HUES48 (cell line): ENCODE data around the gene IGSF23.

Source experiments
- H3K27ac ChIP-seq: one replicate; pipeline ENCODE4 v1.7.0; 2013; ENCODE audit warnings: low read depth, low read length, inconsistent platforms
- H3K27me3 ChIP-seq: 2 replicates; pipeline ENCODE4 v1.6.1; 2013; ENCODE audit warnings: mild to moderate bottlenecking, low read length; ENCODE audit not compliant: control insufficient read depth, insufficient read depth
- H3K36me3 ChIP-seq: 2 replicates; pipeline ENCODE4 v1.6.1; 2013; ENCODE audit warnings: low read length; ENCODE audit not compliant: control insufficient read depth, insufficient read depth
- H3K4me1 ChIP-seq: 2 replicates; pipeline ENCODE4 v1.6.1; 2013; ENCODE audit warnings: mild to moderate bottlenecking, low read length; ENCODE audit not compliant: control insufficient read depth, insufficient read depth
- H3K4me3 ChIP-seq: 2 replicates; pipeline ENCODE4 v1.5.1; 2013; ENCODE audit warnings: mild to moderate bottlenecking, low read depth, low read length
- H3K9ac ChIP-seq: 2 replicates; pipeline ENCODE4 v1.6.1; 2013; ENCODE audit warnings: mild to moderate bottlenecking, low read depth, low read length, moderate library complexity
- H3K9me3 ChIP-seq: 2 replicates; pipeline ENCODE4 v1.6.1; 2013; ENCODE audit warnings: low read length; ENCODE audit not compliant: control insufficient read depth, insufficient read depth

The IGSF23 gene

GRCh38 chr19:44644402-44645016 is 31.1 kb downstream of the IGSF23 start:
- Histone ChIP-seq H3K4me1 (no peaks in the 10 kb centered on the region), H3K9me3 (no peaks in the 10 kb centered on the region), H3K4me3 (peak overlapping the region; percentile 70), H3K9ac (peak overlapping the region; percentile 60; the same call in 1 of the 2 replicates), H3K27me3 (peaks cover 12% of the 10 kb centered on the region; the same call in 1 of the 2 replicates), H3K36me3 (peaks cover 20% of the 10 kb centered on the region), H3K27ac (peak overlapping the region; percentile 61)

DNA sequence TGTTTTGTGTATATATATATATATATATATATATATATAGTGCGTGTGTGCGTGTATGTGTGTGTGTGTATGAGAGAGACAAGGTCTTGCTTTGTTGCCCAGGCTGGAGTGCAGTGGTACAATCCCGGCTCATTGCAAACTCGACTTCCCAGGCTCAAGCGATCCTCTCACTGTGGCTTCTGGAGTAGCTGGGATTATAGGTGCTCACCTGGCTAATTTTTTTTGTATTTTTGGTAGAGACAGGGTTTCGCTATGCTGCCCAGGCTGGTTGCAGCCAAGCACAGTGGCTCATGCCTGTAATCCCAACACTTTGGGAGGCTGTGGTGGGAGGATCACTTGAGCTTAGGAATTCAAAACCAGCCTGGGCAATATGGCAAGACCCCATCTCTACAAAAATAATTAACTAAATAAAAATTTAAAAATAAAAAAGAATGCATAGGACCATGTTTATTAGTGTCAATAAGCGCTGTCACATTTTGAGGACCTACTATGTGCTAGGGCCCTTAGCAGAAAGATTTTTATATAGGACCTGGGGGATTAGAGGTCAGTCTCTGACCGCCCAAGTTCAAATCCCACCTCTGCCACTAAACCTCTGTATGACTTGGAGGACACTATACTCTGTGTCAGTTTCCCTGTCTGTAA is 32.2 kb downstream of the IGSF23 start:
- Histone ChIP-seq H3K9me3 (no peaks in the 10 kb centered on the region), H3K9ac (no peak overlapping the region), H3K27me3 (peaks cover 12% of the 10 kb centered on the region; the same call in 1 of the 2 replicates), H3K4me1 (no peaks in the 10 kb centered on the region), H3K36me3 (peaks cover 30% of the 10 kb centered on the region), H3K4me3 (no peak overlapping the region), H3K27ac (no peak overlapping the region)

DNA sequence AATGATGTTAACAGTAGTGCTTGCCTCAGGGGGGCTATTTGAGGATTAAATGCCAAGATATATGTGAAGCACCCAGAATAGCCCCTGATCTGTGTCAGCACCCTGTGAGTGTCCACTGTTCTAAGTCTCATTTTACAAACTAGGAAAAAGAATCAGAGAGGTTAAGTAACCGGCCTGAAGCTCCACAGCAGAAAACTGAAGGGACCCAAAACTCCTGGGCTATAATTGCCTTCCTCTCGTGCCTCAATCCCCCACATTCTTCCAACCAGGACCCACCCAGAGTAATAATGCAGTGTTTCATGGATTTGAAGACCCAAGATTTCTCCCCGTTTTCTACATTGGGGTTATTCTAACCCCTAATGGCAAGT is 32.7 kb downstream of the IGSF23 start:
- Histone ChIP-seq H3K4me1 (no peaks in the 10 kb centered on the region), H3K4me3 (no peak overlapping the region), H3K9me3 (no peaks in the 10 kb centered on the region), H3K9ac (no peak overlapping the region), H3K27me3 (peaks cover 12% of the 10 kb centered on the region; the same call in 1 of the 2 replicates), H3K36me3 (peaks cover 35% of the 10 kb centered on the region), H3K27ac (no peak overlapping the region)

DNA sequence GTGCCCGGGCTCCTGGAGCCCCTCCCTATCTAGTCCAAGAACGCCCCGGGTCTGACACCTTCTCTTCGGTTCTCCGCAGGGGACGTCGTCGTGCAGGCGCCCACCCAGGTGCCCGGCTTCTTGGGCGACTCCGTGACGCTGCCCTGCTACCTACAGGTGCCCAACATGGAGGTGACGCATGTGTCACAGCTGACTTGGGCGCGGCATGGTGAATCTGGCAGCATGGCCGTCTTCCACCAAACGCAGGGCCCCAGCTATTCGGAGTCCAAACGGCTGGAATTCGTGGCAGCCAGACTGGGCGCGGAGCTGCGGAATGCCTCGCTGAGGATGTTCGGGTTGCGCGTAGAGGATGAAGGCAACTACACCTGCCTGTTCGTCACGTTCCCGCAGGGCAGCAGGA is 33.8 kb downstream of the IGSF23 start:
- no peak overlapping the region for H3K4me3 ChIP-seq
- no peaks in the 10 kb centered on the region for H3K9me3 ChIP-seq
- no peak overlapping the region for H3K27ac ChIP-seq
- H3K9ac ChIP-seq, result no peak overlapping the region
- H3K4me1 ChIP-seq, result no peaks in the 10 kb centered on the region
- peaks cover 42% of the 10 kb centered on the region for H3K36me3 ChIP-seq
- peaks cover 12% of the 10 kb centered on the region; the same call in 1 of the 2 replicates for H3K27me3 ChIP-seq

DNA sequence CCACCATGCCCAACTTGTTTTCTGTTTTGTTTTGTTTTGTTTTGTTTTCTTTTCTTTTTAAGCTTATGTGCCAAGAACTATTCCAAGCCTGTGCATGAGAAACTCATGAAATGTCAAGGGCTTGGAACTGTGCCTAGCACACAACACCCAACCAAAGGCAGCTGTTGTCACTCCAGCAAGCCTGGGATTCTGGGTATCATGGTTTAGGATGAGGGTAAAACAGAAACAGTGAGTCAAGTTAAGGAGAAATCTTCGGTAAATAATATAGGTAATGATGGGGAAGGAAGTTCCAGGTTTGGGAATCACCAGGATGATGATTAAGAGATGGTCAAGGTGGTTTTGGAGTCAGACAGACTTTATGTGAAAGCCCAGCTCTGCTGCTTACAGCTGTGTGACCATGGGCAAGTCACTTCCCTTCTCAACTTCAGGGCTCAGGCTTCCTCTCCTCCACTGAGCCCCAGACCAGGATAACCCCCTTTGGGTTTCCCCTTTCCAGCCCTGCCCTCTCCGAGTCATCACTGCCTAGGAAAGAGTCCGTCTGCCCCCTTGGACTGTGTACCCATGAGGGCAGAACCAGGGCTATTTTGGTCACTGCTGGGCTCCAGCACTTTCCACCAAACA is 35.4 kb downstream of the IGSF23 start:
- Histone ChIP-seq H3K36me3 (peaks cover 57% of the 10 kb centered on the region), H3K27me3 (no peaks in the 10 kb centered on the region), H3K4me1 (no peaks in the 10 kb centered on the region), H3K9me3 (no peaks in the 10 kb centered on the region), H3K9ac (no peak overlapping the region), H3K4me3 (no peak overlapping the region), H3K27ac (no peak overlapping the region)

GRCh38 chr19:44649578-44650145 is 36.3 kb downstream of the IGSF23 start:
- Histone ChIP-seq H3K4me1 (no peaks in the 10 kb centered on the region), H3K9ac (no peak overlapping the region), H3K27ac (no peak overlapping the region), H3K4me3 (no peak overlapping the region), H3K27me3 (no peaks in the 10 kb centered on the region), H3K9me3 (no peaks in the 10 kb centered on the region), H3K36me3 (peaks cover 58% of the 10 kb centered on the region)

GRCh38 chr19:44653343-44653742 is 40.0 kb downstream of the IGSF23 start:
- no peaks in the 10 kb centered on the region for H3K27me3 ChIP-seq
- H3K9ac ChIP-seq, result no peak overlapping the region
- no peaks in the 10 kb centered on the region for H3K9me3 ChIP-seq
- peaks cover 74% of the 10 kb centered on the region for H3K36me3 ChIP-seq
- no peak overlapping the region for H3K27ac ChIP-seq
- H3K4me3 ChIP-seq, result no peak overlapping the region
- no peaks in the 10 kb centered on the region for H3K4me1 ChIP-seq

DNA sequence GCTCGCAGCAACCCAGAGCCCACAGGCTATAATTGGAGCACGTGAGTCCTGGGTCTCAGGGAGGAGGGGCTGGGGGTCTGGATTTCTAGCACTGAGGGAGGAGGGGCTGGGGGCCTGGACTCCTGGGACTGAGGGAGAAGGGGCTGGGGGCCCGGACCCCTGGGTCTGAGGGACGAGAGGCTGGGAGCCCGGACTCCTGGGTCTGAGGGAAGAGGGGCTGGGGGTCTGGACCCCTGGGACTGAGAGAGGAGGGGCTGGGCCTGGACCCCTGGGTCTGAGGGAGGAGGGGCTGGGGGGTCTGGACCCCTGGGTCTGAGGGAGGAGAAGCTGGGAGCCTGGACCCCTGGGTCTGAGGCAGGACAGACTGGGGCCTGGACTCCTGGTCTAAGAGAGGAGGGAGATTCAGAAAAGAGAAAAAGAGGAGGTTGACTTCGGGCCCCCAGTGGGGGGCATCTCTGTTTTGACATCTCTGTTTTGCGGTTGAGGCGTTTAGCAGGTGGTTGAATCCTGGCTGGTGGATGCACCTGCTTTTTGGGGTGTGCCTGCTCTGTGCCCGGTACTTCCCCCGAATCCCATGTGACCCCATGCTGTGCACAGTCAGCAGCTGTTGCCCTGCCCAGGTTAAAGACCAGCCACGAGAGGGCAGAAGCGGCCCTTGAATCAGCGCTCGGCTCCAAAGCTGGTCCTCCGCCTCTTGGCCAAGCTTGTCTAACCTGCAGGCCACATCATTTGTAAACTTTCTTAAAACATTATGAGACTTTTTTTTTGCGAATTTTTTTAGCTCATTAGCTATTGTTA is 40.8 kb downstream of the IGSF23 start:
- H3K27me3 ChIP-seq, result no peaks in the 10 kb centered on the region
- H3K9me3 ChIP-seq, result no peaks in the 10 kb centered on the region
- peaks cover 74% of the 10 kb centered on the region for H3K36me3 ChIP-seq
- H3K27ac ChIP-seq, result no peak overlapping the region
- no peak overlapping the region for H3K4me3 ChIP-seq
- H3K9ac ChIP-seq, result no peak overlapping the region
- no peaks in the 10 kb centered on the region for H3K4me1 ChIP-seq

DNA sequence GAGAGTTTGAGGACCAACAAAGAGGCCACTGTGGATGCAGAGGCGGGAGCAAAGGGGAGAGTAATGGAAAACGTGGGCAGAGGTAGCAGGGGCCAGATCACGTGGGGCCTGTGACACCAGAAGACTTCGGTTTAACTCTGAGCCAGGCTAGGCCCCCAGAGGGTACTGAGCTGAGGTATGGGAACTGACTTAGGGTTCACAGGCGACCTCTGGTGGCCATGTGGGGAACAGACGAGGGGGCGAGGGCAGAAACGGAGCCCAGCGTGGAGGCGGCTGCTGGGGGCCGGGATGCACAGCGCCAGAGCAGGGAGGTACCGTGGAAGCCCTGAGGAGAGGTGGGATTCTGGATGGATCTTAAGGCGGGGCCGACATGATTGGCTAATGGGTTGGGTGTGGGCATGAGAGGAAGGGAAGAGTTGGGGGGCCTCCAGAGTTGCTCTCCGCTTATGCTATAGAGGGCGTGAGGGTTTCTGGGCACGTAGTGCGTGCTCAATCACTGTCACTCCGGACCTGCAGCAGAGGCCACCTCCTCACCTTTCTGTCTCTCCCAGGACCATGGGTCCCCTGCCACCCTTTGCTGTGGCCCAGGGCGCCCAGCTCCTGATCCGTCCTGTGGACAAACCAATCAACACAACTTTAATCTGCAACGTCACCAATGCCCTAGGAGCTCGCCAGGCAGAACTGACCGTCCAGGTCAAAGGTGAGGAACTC is 44.0 kb downstream of the IGSF23 start:
- Histone ChIP-seq H3K27ac (no peak overlapping the region), H3K36me3 (peaks cover 80% of the 10 kb centered on the region), H3K9ac (no peak overlapping the region), H3K4me3 (no peak overlapping the region), H3K9me3 (no peaks in the 10 kb centered on the region), H3K27me3 (no peaks in the 10 kb centered on the region), H3K4me1 (no peaks in the 10 kb centered on the region)

DNA sequence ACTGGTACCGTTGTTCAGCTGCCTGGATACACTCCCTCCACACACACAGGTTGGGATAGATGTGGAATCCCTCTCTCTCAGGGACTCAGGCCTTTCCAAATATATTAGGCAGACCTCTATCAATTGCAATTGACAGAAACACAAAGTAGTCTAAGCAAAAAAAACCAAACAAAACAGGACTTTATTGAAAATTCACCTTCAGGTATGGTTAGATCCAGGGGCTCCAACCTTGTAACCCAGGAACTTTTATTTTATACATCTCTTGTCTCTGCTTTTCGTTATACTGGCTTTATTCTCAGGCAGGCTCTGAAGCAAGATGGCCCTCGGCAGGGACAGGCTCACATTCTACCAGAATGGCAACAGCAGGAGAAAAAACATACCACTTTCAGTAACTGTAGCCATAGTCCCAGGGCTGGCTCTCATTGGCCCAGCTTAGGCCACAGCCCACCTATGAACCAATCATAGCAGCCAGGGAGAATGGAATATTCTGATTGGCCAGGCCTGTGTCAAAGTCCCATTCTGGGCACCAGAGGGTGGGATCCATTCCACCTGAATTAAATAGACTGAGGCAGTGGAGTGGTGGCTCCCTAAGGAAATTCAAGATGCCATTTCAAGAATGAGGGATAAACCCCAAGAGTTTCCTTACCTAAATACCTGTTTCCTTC is 44.8 kb downstream of the IGSF23 start:
- peaks cover 81% of the 10 kb centered on the region for H3K36me3 ChIP-seq
- H3K4me1 ChIP-seq, result no peaks in the 10 kb centered on the region
- no peaks in the 10 kb centered on the region for H3K27me3 ChIP-seq
- no peak overlapping the region for H3K4me3 ChIP-seq
- no peak overlapping the region for H3K9ac ChIP-seq
- H3K9me3 ChIP-seq, result no peaks in the 10 kb centered on the region
- no peak overlapping the region for H3K27ac ChIP-seq
